ENCODE measurements around the gene PDXK. TPM values are rescaled to one million over a fixed set of nuclear protein-coding genes. Genes with fewer than 3 reads are reported as not detected.
A peak's percentile ranks its signal among the peaks of the same experiment; 100 is the strongest.

PDXK gene
- total and polyA plus RNA-seq, 9 of the 15 experiments (the other 6 are each of a cell fraction or from before 2014, with no cell fraction given): 5.6 to 162 (median 76.5) TPM

DNA sequence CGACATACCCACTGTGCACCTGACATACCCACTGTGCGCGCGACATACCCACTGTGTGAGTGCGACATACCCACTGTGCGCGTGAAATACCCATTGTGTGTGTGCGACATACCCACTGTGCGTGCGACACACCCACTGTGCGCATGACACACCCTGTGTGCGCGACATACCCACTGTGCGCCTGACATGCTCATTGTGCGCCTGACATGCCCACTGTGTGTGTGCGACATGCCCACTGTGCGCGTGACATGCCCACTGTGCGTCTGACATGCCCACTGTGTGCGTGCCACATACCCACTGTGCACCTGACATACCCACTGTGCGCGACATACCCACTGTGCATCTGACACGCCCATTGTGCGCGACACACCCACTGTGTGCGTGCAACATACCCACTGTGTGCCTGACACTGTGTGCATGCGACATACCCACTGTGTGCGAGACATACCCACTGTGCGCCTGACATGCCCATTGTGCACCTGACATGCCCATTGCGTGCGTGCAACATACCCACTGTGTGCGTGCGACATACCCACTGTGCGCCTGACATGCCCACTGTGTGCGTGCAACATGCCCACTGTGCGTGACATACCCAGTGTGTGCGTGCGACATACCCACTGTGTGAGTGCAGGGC is 68.0 kb downstream of the PDXK start (continued):
- TF ChIP-seq, protein P1, sequence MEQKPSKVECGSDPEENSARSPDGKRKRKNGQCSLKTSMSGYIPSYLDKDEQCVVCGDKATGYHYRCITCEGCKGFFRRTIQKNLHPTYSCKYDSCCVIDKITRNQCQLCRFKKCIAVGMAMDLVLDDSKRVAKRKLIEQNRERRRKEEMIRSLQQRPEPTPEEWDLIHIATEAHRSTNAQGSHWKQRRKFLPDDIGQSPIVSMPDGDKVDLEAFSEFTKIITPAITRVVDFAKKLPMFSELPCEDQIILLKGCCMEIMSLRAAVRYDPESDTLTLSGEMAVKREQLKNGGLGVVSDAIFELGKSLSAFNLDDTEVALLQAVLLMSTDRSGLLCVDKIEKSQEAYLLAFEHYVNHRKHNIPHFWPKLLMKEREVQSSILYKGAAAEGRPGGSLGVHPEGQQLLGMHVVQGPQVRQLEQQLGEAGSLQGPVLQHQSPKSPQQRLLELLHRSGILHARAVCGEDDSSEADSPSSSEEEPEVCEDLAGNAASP (IDR thresholded peaks at IDR 0.05): no peak
- TF ChIP-seq, protein P2, sequence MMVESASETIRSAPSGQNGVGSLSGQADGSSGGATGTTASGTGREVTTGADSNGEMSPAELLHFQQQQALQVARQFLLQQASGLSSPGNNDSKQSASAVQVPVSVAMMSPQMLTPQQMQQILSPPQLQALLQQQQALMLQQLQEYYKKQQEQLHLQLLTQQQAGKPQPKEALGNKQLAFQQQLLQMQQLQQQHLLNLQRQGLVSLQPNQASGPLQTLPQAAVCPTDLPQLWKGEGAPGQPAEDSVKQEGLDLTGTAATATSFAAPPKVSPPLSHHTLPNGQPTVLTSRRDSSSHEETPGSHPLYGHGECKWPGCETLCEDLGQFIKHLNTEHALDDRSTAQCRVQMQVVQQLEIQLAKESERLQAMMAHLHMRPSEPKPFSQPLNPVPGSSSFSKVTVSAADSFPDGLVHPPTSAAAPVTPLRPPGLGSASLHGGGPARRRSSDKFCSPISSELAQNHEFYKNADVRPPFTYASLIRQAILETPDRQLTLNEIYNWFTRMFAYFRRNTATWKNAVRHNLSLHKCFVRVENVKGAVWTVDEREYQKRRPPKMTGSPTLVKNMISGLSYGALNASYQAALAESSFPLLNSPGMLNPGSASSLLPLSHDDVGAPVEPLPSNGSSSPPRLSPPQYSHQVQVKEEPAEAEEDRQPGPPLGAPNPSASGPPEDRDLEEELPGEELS (CRISPR knock-in tag; IDR thresholded peaks at IDR 0.05; ENCODE audit: borderline replicate concordance): no peak
- TF ChIP-seq KDM4B (IDR thresholded peaks at IDR 0.05; ENCODE audit: borderline replicate concordance in 2 of 2, low read depth in 1 of 2) (peak in 1 of 2 experiments; percentile 53; a peak in 1 of 4 replicates), U2AF2 (optimal IDR thresholded peaks at IDR 0.05; ENCODE audit: low read depth, low read length) (no peak), BRD9 (IDR thresholded peaks at IDR 0.05; ENCODE audit: low read depth, partially characterized antibody) (no peak), HOXB6 (CRISPR knock-in tag; IDR thresholded peaks at IDR 0.05; ENCODE audit: borderline replicate concordance) (no peak), SLC30A9 (CRISPR knock-in tag; IDR thresholded peaks at IDR 0.05) (no peak), ZNF764 (CRISPR knock-in tag; IDR thresholded peaks at IDR 0.05; ENCODE audit: low read depth) (no peak), MYC (IDR thresholded peaks at IDR 0.05; ENCODE audit: low read depth, low read length) (no peak), MYC (CRISPR knock-in tag; IDR thresholded peaks at IDR 0.05; ENCODE audit: borderline replicate concordance, low read depth) (no peak), KDM1A (IDR thresholded peaks at IDR 0.05) (0 out of 4 replicates have a peak, but pooled peaks of 1 of the 2 experiments have one; percentile 46), FOXJ2 (tag; IDR thresholded peaks at IDR 0.05) (no peak), ZNF143 (CRISPR knock-in tag; IDR thresholded peaks at IDR 0.05) (0 out of 2 replicates have a peak, but pooled peaks have one; percentile 42), ETV1 (tag; conservative IDR thresholded peaks at IDR 0.05; ENCODE audit: low read depth) (no peak), ZNF561 (CRISPR knock-in tag; conservative IDR thresholded peaks at IDR 0.05) (no peak)
- TF ChIP-seq, protein P3, sequence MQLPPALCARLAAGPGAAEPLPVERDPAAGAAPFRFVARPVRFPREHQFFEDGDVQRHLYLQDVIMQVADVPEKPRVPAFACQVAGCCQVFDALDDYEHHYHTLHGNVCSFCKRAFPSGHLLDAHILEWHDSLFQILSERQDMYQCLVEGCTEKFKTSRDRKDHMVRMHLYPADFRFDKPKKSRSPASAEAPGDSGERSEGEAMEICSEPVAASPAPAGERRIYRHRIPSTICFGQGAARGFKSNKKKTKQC (CRISPR knock-in tag; IDR thresholded peaks at IDR 0.05): no peak
- TF ChIP-seq, protein P4, sequence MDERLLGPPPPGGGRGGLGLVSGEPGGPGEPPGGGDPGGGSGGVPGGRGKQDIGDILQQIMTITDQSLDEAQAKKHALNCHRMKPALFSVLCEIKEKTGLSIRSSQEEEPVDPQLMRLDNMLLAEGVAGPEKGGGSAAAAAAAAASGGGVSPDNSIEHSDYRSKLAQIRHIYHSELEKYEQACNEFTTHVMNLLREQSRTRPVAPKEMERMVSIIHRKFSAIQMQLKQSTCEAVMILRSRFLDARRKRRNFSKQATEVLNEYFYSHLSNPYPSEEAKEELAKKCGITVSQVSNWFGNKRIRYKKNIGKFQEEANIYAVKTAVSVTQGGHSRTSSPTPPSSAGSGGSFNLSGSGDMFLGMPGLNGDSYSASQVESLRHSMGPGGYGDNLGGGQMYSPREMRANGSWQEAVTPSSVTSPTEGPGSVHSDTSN (CRISPR knock-in tag; IDR thresholded peaks at IDR 0.05; ENCODE audit: low read depth): no peak
- TF ChIP-seq, protein P4 (tag; conservative IDR thresholded peaks at IDR 0.05; ENCODE audit: low read depth): no peak
- TF ChIP-seq, protein P5, sequence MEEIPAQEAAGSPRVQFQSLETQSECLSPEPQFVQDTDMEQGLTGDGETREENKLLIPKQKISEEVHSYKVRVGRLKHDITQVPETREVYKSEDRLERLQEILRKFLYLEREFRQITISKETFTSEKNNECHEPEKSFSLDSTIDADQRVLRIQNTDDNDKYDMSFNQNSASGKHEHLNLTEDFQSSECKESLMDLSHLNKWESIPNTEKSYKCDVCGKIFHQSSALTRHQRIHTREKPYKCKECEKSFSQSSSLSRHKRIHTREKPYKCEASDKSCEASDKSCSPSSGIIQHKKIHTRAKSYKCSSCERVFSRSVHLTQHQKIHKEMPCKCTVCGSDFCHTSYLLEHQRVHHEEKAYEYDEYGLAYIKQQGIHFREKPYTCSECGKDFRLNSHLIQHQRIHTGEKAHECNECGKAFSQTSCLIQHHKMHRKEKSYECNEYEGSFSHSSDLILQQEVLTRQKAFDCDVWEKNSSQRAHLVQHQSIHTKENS (CRISPR knock-in tag; IDR thresholded peaks at IDR 0.05): no peak

Data from K562 (cell line).